COLO829 (cell line): Measurements from ENCODE around the gene SNRNP70.
A peak's percentile ranks its signal among the peaks of the same experiment; 100 is the strongest.

Source experiments
- DNase-seq: peaks from one replicate; pipeline ENCODE4 v3.0.0; 2012; ENCODE audit warnings: low spot score

SNRNP70 gene

DNA sequence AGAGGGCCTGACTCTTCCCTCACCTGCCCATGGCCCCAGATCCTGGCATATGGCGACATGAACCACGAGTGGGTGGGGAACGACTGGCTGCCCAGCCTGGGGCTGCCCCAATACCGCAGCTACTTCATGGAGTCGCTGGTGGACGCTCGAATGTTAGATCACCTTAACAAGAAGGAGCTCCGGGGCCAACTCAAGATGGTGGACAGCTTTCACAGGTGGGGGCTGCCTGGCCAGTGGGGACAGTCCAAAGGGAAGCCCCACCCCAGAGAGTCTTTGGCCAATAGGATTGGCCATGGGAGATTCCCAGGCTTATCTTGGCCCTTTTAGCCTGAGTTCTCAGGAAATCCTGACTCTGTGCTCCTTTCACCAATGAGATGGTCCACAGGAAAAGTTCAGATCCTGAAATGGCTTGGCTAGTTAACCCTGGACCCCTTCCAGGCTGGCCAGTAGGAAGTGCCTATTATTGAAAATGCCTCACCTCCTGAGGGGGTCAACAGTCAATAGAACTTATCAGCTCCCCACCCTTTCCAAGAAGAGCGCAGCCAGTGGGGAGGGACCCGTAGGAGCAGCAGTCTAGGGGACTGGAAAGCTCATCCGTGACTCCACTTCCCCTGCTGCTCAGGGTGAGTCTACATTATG is 62.9 kb downstream of the SNRNP70 start:
- DNase-seq, result no peak

GRCh38 chr19:49148784-49149651 is 63.8 kb downstream of the SNRNP70 start:
- peak; percentile 99 for DNase-seq

DNA sequence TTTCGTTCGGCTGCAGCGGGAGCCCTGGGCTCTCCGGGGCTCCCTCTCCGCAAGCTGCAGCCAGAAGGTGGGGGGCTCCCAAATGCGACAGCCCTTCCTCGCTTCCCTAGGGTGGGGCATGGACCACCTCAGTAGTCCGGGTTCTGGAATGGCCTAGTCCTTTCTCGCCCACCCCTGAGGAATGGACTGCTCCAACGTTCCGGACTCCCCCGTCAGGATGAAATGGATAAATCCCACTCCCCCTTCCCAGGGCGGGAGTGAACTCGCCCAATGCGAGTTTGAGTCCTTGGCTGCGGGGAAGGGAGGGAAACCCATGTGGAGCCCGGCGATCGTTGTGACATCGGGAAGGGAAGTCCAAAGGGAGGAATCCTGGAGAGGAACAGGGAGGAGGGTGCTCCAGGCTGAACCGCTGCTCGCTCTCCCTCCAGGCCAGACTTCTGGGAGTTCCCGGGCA is 64.4 kb downstream of the SNRNP70 start:
- DNase-seq, result peak; percentile 89

- peak; percentile 86 for DNase-seq
Measured at GRCh38 chr19:49150106-49150943, 65.1 kb downstream of the SNRNP70 start.

- no peak for DNase-seq
Measured at GRCh38 chr19:49150944-49151243, 65.6 kb downstream of the SNRNP70 start.

- DNase-seq, result peak; percentile 90
Measured at GRCh38 chr19:49151267-49152118, 66.2 kb downstream of the SNRNP70 start.

DNA sequence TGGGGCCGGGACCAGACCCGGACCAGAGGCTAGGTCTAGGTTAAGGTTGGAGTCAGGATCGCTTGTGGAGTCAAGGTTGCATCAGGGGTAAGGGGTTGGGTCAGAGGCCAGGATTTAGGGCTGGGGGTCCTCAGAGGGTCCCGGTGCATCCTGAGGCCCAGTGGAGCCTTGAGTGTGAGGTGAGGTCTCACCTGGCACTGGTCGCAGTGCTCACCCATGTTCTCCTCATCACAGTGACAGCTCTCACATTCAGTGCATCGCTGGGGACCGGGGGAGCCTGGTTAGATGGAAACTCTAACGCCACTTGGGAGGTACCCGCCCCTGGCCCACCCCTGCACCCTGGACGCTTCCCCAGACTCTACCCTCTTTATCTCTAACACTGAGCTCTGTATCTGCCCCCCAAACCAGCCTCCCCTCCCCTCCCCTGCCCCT is 66.9 kb downstream of the SNRNP70 start:
- DNase-seq, result no peak

- no peak for DNase-seq
Measured at GRCh38 chr19:49153167-49153809, 68.0 kb downstream of the SNRNP70 start.

- DNase-seq, result no peak
Measured at GRCh38 chr19:49154279-49154678, 69.0 kb downstream of the SNRNP70 start.

DNA sequence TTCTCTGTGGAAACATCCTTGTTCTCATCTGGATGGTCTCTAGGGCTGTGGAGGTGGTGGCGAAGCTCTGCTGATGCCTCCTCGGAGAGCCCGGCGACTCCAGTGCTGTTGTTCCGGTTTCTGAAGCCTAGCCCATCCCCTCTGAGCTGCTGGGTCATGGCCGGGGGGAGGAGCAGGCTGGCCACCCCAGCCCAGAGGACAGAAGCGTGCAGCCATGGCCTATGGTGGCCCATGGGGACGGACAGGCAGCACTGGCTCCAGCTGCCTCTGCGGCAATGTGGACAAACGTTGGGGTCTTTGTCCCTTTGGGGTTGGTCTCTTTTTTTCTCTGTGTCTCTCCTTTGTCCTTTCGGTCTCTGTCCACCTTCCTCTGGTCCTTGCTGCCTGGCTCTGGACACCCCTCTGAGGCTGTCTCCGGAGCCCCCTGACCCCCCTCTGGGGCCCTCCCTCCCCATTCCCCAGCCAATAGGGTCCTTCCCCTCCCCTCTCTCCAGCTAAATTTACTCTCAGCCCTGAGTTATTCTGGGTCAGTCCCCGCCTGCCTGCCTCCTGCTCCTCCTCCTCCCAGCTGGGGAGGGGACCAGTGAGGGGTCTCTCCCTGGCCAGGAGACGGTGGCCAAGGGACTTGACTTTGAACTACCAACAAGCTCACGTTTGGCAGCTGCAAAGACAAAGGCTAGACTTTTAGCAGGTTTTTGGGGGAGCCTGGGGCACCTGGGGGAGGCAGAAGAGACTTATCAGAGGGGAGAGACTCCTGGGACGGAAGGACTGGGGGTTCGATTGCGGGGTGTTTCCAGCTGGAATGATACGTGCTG is 70.0 kb downstream of the SNRNP70 start, which contains the start of gene HRC:
HRC (minus strand) TSS at position 392 of the 815 bp plus-strand sequence; CDS start at position 233, 159 bp downstream.
- no peak for DNase-seq

DNA sequence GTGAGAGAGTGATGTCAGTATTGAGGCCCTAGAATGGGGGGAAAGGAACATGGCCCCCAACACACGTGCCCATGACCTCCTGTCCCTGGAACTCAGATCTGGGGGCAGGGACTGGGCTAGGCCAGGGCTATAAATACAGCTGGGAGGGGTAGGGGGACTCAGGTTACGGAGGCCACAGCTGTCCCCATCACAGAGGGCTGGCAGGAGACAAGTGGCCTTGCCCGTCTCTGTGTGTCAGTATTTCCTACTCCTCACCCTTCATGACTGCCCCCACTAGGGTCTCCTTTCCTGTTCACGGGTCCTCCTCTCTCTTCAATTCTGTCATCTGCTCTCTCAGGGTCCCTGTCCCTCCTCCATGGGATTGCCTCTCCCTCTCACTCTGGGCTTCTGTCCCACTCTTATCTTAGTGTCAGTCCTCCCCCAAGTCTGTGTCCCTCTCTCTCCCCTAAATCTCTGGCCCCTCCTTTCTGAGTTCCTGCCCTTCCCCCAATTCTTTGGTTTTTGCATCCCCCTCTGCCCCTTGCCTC is 70.6 kb downstream of the SNRNP70 start:
- no peak for DNase-seq

GRCh38 chr19:49157445-49158224 is 72.4 kb downstream of the SNRNP70 start, which contains the start of gene TRPM4:
Gene TRPM4 (plus strand): TSS chr19:49157792. CDS start chr19:49157867, 75 bp downstream.
- DNase-seq, result peak; percentile 67
